Measurements from ENCODE around the gene CNIH4. TPM values are rescaled to one million over a fixed set of nuclear protein-coding genes. Genes with fewer than 3 reads are reported as not detected.

Gene CNIH4
- total RNA-seq, 2 donors from 2014 or later, result 36.3 to 53.5 TPM

Other genes starting within 250 kb of the CNIH4 start
- 10 to 100 TPM; 28.1 to 32.4 TPM for gene FBXO28, start 242.8 kb upstream of the CNIH4 start, total RNA-seq
- 10 to 100 TPM; 60.3 to 92.7 TPM for gene DEGS1, start 173.6 kb upstream of the CNIH4 start, total RNA-seq
- 10 to 100 TPM; 36.2 to 64.3 TPM for gene NVL, start 26.7 kb upstream of the CNIH4 start, total RNA-seq
- 100 to 1,000 TPM in 1 of 2 donors, 10 to 100 TPM in 1; 87.7 to 103 TPM for gene WDR26, start 77.9 kb downstream of the CNIH4 start, total RNA-seq

All from natural killer cell treated with Interleukin-12 subunit alpha and Interleukin-12 subunit beta and Interleukin-15 and Interleukin-18, amount 100 ng/mL, for 72 hours (primary cell).